Activated CD4-positive, alpha-beta T cell treated with anti-CD3 and anti-CD28 coated beads for 24 hours (primary cell): ENCODE data around the gene GPR162.
A peak's percentile ranks its signal among the peaks of the same experiment; 100 is the strongest.

Experiments
- DNase-seq, 2 donors: peaks; one replicate each; pipeline ENCODE4 v3.0.0-alpha.2; 2020; ENCODE audit warnings: low read depth in 2 of 2

Gene GPR162

DNA sequence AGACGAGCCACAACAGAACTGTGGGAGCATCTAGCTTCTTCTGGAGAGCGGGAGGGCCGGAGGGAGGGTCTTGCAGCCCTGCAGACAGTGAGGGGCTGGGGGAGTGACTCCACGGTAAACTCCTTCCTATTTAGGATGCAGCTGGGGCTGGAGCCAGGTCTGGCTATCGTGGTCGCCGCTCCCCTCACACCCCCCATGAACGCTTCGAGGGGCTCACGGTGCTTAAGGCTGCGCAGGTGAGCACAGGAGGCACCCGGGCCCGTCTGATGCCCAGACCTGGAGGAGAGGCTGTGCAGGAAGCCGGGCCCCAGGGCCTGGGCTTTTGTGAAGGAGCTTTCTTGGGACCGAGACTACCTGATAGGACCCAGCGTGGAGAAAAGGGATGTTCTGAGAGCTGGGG, 15.2 kb downstream of the GPR162 start:
- no peak for DNase-seq

DNA sequence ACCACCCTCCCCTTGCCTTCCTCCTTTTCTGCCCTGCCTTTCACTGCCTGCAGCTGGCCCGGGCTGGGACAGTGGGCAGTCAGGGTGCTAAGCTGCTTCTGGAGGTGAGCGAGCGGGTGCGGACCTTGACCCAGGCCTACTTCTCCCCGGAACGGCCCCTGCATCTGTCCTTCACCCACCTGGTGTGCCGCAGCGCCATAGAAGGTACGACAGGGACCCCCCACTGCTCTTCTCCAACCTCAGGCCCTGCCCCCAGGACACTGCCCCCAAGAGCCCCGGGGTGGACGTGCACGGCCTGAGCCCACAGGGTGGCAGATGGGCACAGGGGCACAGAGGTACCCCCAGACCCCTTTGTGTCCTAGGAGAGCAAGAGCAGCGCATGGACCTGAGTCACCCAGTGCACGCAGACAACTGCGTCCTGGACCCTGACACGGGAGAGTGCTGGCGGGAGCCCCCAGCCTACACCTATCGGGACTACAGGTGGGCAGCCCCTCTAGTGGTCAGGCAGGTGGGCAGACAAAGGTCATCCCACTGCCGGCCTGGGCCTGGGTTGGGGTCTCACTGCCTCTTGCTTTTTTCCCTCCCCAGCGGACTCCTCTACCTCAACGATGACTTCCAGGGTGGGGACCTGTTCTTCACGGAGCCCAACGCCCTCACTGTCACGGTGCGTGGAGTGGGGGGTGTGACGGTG, 15.9 kb downstream of the GPR162 start:
- no peak for DNase-seq

DNA sequence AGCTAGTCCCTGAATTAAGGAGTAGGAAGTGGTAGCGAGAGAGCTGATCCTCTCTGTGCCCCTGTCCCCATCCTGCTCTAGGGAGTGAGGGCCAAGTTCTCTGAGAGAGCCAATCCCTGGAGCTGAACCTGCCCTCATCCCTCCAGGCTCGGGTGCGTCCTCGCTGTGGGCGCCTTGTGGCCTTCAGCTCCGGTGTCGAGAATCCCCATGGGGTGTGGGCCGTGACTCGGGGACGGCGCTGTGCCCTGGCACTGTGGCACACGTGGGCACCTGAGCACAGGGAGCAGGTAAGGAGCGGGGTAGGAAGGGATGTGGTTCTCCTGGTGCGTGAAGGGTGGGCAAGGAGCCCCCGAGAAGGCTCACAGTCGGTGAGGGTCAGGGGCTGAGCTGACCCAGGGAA, 17.2 kb downstream of the GPR162 start:
- DNase-seq, result no peak

DNA sequence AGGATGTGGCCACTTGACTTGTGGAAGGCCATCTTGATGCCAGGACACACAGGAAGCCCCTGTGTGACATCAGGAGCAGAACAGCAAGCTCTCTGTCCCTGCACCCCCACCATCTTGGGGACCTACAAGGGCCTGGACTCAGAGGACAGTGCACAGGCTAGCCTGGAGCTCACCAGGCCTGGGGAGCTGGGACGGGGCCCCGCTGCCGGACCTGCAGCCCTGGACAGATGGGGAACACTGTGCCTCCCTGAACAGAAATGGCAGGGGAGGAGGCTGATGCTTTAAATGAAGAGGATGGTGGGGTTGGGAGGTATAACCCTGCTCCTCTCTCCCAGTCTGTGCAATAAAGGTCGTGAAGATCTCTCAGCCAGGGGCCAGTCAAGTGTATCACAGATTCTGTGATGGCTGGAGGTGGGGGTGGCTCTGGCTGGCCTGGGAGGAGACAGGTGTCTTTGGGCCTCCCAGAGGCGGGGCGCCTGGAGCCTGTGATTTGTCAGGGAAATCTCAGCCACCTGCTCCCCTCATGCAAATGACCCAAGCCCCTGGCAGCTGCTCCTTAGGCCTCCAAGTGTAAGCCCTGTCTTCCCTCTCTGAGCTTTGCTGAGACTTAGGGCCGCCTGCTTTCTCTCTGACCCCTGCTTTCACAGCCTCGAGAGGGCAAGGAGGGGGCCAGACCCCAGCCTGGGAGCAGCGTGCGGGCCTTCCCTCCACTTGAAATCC, 18.0 kb downstream of the GPR162 start:
- no peak for DNase-seq

DNA sequence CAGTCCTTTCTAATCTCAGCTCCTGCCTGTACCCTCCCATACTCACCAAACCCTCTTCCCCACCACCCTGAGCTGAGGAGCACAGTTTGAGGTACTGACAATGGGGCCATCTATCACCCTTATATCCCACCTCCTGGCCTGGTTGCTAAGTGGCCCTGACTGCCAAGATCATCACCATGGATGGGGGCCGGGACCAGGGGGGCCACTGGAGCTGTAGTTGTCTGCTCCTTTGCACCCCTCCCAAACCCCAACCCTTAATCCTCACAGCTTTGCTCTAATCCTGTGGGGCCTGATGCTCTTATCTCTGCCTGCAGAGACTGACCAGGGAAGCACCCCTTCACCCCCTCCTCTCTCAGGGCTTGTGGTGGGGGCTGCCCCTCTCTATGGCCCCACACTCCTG, 18.7 kb downstream of the GPR162 start:
- no peak for DNase-seq

DNA sequence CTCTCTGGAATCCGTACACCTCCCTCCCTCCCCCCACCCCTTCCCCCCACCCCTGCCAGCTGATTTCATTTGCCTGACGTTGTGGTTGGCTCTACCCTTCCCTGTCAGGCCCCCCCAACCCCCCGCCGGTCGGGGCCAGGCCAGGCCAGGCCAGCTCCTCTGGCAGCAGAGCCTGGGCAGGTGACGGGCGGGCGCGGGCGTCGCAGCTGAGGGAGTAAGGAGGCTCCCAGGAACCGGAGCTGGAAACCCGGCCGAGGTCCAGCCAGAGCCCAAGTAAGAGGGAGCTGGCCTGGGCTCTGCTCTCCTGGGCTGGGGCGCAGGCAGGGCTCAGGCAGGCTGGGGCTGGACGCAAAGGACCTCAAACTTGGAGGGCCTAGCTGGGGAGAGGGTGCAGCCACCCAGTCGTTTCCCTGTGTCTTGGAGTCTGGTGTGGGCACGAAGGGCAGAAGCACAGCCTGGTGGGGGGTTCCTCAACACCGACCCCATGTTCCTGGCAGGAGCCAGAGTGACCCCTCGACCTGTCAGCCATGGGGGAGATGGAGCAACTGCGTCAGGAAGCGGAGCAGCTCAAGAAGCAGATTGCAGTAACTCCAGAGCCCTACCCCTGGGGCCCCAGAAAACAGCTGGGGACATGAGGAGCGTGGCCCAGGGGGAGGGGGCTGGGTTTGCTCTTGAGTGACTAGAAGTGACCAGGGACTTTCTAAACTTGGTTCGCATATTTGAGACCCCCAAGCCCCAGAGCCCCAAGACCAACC, 19.3 kb downstream of the GPR162 start, which contains the start of gene GNB3:
TSS of gene GNB3 (plus strand) at position 165 of the 755 bp plus-strand sequence. CDS start at position 528, 363 bp downstream.
- no peak for DNase-seq

DNA sequence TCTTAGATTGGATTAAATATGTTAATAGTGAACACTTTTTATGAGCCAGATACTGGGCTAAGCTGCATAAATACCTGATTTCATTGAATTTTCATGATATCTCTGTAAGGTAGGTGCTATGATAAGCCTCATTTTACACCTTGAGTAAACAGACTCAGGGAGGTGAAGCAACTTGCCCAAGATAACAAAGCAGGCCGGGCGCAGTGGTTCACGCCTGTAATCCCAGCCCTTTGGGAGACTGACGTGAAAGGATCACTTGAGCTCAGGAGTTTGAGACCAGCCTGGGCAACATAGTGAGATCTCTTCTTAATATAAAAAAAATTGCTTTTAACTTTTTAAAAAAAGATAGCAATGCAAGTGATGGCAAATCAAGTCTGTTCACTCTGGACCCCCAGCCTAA, 20.5 kb downstream of the GPR162 start:
- DNase-seq, result no peak

DNA sequence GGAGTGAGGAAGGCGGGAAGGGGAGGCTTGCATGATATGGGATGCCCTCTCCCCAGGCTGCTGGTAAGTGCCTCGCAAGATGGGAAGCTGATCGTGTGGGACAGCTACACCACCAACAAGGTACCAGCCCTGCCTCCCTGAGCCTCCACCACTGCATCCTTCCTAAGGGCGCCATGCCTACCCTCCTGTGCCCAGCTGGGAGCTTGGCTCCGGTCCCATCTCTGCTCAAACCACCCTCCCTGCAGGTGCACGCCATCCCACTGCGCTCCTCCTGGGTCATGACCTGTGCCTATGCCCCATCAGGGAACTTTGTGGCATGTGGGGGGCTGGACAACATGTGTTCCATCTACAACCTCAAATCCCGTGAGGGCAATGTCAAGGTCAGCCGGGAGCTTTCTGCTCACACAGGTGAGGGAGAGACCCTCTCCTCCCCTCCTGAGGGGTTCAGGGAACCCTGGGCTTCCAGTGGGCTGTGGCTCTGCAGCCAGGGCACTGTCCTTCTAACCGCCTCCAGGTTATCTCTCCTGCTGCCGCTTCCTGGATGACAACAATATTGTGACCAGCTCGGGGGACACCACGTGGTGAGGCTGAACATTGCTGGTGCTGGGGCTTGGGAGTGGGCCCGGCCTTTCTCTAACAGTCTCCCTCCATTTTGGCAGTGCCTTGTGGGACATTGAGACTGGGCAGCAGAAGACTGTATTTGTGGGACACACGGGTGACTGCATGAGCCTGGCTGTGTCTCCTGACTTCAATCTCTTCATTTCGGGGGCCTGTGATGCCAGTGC, 21.7 kb downstream of the GPR162 start:
- DNase-seq, result no peak

DNA sequence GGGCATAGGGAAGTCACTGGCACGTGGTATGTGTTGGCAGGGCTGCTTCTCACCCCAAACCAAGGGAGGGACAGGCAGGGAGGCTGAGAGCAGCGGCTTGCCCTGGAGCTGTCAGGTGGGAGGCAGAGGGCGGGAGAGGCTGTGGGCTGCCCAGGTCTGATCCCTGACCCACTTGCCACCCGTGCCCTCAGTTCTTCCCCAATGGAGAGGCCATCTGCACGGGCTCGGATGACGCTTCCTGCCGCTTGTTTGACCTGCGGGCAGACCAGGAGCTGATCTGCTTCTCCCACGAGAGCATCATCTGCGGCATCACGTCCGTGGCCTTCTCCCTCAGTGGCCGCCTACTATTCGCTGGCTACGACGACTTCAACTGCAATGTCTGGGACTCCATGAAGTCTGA, 23.8 kb downstream of the GPR162 start:
- no peak for DNase-seq

DNA sequence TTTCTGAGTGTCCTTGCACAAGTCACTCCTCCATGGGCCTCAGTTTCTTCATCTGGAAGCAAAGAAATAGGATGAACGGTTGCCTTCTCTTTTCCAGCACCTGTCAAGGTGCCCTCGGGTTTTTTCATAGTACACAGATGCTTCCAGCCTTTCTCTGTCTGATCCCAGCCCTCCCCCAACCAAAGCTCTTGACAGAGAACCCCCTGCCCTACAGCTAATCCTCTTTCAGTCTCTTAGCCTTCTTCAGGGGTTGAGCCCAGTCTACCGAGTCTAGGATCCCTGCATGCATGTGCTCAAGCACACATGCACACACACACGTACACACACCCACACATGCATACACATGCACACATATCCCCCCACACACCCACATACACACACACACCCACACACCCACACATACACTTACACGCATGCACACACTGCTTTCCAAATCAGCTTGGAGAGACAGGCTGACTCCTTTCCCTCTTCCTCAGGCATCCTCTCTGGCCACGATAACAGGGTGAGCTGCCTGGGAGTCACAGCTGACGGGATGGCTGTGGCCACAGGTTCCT, 24.8 kb downstream of the GPR162 start:
- DNase-seq, result no peak

DNA sequence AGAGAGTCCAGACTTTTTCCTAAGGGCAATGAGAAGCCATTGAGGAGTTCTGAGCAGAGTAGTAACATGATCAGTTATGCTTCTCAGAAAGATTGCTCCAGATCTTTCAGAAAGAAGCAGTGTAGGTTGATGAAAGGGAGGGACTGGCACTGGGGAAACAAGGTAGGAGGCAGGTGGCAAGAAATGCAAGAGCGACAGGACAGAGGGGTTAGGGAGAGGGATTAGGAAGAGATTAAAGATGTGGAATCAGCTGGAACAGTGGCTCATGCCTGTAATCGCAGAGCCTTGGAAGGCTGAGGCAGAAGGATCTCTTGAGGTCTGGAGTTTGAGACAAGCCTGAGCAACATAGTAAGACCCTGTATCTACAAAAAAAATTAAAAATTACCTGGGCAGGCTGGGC, 26.1 kb downstream of the GPR162 start:
- no peak for DNase-seq

DNA sequence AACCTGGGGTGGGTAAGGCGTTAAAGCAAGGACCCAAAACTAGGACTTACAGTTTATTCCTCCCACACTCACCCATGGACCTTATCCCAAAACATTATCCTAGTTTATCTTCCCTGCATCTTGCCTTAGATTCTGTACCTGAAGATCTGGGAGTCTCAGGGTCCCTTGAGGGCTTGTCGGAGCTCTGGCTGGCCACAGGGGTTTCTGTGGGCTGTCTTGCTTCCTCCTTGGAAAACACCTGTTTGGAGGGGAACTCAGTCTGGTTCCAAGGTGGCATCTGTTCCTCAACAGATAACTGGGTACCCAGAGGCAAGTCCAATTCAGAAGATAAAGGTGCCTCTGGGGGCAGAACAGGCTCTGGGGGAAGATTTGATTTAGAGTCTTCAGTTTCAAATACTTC, 27.8 kb downstream of the GPR162 start:
- no peak for DNase-seq

DNA sequence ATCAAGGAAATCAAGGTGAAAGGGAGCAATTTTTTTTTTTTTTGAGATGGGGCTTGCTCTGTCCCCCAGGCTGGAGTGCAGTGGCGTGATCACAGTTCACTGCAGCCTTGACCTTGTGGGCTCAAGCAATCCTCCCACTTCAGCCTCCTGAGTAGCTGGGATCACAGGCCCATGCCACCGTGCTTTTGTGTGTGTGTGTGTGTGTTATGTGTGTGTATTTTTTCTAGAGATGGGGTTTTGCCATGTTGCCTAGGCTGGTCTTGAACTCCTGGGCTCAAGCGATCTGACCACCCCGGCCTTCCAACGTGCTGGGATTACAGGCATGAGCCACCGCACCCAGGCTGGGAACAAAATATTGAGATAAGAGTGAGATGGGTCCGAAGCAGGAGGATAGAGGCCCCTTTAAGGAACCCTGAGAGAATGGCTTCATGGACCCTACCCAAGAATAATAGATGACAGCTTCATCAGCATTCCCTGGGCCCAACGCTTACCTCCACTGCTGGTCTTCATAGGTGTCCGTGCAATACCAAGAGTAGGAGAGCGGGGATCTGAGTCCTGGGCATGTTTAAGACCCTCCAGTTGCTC, 28.4 kb downstream of the GPR162 start:
- no peak for DNase-seq

DNA sequence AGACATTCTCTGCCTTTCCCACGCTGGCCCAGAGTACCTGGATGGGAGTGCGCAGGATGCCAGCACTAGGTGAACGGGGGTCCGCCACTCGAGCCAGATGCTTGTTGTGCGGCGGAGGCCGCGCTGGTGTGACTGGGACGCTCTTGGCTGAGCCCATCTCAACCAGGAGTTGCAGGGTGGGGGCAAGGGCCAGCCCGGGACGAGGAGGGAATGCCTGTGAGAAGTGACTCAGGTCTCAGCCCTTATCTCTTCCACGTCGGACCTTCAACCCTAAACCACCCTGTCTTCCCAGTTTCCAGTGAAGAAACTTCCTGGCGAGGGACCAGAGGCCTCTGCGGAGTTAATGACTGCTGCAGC, 29.2 kb downstream of the GPR162 start:
- no peak for DNase-seq

DNA sequence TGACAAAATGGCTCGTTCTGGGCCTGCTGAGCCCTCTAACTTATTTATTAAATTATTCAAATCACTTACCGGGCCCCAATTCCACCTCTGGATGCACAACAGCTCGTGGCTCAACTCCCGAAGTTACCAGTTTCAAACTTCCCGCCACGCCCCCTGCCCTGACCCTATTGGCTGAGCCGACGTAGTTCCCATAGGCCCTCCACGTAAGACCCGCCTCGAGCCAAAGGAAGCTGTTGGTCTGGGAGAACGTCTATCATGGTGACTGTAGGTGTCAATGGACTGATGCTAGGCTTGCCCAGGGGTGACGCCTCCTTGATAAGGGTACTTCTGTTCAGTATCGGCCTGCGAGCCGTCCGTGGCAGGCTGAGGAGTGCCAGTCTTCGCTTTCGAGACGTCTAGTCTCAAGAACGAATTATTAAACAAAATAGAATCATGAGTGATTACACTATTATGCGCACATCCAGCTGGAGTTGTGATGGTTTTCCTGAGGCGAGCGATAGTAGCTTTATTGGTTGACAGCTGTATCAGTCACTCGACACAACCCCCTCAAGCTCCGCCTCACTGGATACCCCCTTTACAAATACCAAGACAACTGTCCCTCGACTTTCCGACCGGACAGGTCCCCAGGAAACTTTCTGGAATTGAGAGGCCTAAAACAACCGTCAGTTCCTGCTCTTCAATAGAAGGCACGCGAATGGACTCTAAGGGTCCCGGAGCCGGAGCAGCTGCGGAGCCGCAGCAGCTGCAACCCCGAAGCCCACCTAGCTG, 29.7 kb downstream of the GPR162 start, which contains the start of gene CDCA3:
TSS of gene CDCA3 (minus strand) at position 134 of the 768 bp plus-strand sequence. CDS start 334 bp downstream, outside the sequence.
- peak; percentile 91 to 95 for DNase-seq

DNA sequence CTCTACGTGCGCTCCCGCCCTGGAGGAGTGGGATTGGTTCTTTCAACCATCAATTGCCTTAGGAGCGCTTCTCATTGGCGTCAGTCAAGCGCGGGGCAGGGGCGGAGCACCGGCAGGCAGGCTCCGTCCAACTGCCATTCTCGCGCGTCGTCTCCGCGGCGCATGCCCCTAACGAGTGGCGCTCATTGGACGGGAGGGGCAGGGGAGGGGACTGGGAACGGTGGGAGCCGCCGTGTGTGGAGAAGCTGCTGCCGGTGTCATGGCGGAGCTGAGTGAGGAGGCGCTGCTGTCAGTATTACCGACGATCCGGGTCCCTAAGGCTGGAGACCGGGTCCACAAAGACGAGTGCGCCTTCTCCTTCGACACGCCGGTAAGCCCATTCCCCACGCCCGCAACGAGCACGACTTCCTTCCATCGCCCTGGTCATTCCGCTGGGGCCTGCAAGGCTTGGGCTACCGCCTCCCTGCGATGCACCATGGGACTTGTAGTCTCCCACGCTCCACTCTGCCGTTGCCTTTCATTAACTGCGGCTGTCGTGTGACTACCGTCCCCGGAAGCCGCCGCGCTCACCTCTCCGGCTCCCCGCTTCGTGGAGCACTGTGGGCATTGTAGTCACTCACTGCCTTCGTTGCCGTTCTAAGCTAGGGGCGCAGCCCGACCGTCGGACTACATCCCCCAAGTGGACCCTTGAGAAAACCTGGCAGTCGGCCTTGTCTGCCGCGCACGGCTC, 30.5 kb downstream of the GPR162 start, which contains the start of gene USP5:
TSS of gene USP5 (plus strand) at position 230 of the 730 bp plus-strand sequence. CDS start at position 260, 30 bp downstream.
- peak; percentile 93 to 95 for DNase-seq

DNA sequence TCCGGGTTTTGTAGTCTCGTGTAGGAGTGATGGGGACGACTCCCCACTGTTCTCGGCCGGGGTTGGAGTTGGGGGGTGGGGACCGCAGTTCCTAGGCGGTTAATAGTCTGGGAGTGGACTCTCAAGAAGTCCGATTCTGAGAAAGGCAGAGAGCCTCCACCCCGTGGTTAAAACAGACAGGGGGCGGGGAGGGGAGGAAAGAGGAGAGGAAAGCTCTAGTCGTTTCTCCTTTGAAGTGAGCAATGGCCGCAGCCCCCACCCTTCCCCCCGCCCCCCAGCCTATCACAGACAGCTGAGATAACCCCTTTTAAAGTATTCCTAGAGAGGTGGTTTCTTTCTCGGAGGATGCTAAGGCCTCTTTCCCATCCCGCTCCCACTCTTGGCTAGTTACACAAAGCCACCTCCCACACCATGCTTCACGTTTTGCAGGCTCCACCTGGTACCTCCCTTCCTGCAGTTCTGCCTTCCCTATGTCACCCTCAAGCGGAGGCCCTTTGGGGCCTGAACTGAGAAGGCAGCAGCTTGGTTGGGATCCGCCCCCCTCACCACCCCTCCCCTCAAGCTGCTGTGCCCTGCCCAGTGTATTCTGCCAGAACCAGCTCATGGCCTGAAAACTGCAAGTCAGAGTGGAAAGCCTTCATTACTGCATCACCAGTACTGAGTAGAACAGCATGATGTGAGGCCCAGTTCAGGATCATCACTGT, 31.2 kb downstream of the GPR162 start:
- DNase-seq, result peak; percentile 56 to 64

DNA sequence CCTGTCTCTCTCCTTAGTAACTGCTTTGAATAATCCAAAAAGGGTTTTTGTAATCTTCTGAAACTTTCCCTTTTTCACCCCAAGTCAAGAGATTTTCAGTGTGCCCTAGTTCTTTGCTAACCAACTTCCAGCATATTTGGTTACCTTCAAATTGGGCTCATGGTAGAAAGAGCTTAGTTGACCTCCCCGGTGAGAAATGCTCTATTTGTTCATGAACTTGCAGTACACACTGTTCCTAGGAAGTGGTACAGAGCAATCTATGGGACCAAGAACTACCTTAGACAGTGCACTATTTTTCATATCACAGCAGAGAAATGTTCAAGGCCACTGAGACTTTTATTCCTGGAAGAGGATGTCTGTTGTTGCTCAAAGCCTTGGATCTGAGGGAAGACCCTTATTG, 32.0 kb downstream of the GPR162 start:
- no peak for DNase-seq

DNA sequence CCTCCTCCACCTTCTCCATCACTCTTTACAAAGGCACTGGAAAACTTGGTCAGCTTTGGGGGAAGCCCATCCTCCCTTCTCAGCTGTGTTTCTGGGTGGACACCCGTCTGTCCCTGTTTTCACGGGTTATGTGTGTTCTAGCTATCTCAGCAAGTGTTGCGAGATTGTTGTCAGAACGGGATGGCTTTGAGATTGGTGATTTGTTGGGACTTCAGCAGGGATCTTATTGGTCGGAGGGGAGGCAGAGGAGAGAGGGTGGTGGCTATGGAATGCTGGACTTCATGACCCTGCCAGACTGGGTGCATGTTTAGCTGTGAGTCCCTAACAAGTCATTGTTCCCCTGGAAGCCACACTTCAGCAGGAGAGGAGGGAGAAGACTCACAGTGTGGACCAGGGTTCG, 32.4 kb downstream of the GPR162 start:
- DNase-seq, result no peak
